NCI-H1105 (cell line): ENCODE data around the gene DOCK3.
"Not testable (repeated sequence)": the region's sequence is repeated elsewhere in the genome, so short reads cannot be mapped to it uniquely, and the experiment has no call there.

Experiments
- DNase-seq: peaks from one replicate; lab custom pipeline; 2025; lab: John Stamatoyannopoulos, UW

DOCK3 gene

DNA sequence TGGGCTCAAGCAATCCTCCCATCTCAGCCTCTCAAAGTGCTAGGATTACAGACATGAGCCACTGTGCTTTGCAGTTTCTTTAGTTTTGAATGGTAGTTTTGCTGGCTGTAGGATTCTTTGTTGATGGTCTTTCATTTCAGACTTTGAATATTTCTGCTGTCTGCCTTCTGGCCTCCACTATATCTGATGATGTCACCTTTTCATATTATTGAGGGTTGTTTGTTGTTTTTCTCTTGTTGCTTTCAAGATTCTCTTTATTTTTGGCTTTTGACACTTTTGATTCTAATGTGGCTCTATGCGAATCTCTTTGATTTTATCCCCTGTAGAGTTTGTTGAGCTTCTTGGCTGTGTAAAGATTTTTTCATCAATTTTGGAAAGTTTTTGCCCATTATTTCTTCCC, 631.4 kb downstream of the DOCK3 start:
- no peak for DNase-seq

DNA sequence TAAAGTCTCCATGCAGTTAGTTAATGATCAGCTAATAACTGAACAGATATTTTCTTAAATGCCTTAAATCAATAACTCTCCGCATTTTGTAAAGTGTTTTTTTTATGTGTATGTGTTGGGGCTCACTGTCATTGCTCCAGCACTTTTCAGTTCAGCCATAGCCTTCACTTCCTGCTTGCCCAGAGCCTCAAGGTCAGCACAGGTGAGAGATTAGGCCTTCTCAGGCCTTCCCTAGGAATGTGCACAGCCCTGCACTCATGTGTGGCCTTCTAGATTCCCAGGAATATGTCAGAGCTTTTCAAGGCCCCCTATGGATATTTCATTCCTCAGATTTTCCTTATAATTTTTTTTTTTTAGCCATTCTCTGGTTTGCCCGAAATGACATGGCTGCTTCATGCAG, 632.7 kb downstream of the DOCK3 start:
- no peak for DNase-seq

- DNase-seq, result not testable (repeated sequence)
Observed at GRCh38 chr3:51307945-51308607, 633.3 kb downstream of the DOCK3 start.

- DNase-seq, result no peak
Observed at GRCh38 chr3:51311055-51311454, 636.3 kb downstream of the DOCK3 start.

DNA sequence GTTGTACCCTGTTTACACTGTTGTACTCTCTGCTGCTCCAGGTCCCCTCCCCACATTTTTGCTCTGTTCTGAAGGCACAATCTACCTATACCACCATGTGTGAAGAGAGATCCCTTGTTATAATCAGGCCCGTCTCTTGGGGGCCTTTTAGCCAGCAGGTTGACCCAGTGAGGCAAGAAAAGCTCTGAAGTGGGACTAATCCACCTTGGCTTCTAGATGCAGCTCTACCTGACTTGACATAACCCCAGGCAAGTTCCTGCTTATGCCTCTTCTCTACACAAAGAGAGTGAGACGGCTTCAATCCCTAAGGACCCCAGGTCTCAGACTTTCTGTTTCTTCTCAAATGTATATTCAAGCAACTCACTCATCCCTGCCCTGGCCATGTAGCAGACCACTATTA, 653.5 kb downstream of the DOCK3 start:
- no peak for DNase-seq

GRCh38 chr3:51330046-51330445, 655.3 kb downstream of the DOCK3 start:
- DNase-seq, result no peak

GRCh38 chr3:51332156-51332555, 657.4 kb downstream of the DOCK3 start:
- no peak for DNase-seq

GRCh38 chr3:51333021-51333420, 658.3 kb downstream of the DOCK3 start:
- no peak for DNase-seq

GRCh38 chr3:51336261-51336660, 661.5 kb downstream of the DOCK3 start:
- DNase-seq, result no peak

- no peak for DNase-seq
Observed at GRCh38 chr3:51337666-51338065, 662.9 kb downstream of the DOCK3 start.

DNA sequence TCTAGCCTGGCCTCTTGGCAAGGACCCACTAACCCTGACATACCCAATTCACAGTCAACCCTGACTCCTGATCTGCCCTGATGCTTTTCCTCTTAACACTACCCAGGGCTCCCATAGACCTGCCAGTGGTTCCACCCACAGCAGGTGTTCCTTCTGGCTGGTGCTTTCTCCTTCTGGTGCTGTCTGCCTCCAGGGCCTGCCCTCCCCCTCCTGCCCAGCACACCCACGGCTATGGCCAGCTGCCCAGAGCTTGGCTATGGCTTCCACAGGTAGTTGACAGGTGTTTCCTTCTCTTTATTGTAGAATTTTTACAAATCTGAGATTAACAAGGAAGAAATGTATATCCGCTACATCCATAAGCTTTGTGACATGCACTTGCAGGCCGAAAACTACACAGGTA, 663.9 kb downstream of the DOCK3 start:
- no peak for DNase-seq

DNA sequence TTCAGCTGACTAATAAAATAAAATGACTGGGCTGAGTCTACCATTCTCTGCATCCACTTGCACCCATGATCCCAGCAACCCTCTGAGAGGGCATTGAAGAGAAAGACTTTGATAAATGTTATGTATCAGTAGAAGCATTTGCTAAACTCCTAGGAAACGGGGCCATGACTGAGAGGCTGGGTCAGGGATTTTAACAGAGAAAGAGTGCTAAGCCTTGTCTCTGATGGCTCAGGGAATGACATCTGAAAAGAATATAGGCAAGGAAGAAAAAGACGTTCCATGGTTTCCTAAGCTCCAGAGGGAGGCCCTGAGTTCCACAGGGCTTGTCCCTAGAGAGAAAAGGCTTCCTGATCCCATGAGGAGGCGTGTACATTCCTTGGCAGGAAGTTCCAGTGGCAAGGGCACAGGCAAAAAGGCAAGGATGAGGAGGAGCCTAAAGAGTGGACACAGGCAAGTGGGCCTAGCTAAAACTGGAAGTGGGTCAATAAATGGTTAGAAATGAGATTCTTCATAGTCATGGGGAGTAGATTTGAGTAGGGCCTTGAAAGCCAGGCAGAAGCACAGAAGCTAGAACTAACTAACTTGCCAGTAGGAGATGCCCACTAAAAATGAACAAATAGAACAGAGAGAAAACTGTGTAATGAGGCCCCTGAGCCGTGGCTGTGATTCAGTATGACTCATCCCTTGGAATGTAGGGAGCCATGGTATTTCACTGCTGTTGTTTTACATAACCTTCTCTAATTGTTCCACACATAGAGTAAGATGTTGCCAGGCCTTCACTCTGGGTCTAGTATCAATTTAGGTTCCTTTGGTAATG, 665.5 kb downstream of the DOCK3 start:
- DNase-seq, result no peak

GRCh38 chr3:51340989-51341636, 666.4 kb downstream of the DOCK3 start:
- DNase-seq, result no peak

- DNase-seq, result no peak
Observed at GRCh38 chr3:51343918-51344687, 669.4 kb downstream of the DOCK3 start.

- no peak for DNase-seq
Observed at GRCh38 chr3:51350751-51351150, 676.0 kb downstream of the DOCK3 start.

DNA sequence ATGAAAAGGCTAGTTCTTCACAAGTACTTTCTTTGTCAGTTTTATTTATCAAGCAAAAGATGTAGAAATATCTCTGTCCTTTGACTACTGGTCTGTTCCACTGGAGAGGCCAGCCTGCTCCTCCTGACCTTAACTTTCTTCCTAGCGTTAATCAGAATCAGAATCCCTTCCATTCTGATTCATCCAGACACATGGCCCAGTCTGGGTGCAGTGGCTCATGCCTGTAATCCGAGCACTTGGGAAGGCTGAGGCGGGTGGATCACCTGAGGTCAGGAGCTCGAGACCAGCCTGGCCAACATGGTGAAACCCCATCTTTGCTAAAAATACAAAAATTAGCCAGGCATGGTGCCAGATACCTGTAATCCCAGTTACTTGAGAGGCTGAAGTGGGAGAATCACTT, 678.4 kb downstream of the DOCK3 start:
- no peak for DNase-seq

- no peak for DNase-seq
Observed at GRCh38 chr3:51353691-51354090, 679.0 kb downstream of the DOCK3 start.

DNA sequence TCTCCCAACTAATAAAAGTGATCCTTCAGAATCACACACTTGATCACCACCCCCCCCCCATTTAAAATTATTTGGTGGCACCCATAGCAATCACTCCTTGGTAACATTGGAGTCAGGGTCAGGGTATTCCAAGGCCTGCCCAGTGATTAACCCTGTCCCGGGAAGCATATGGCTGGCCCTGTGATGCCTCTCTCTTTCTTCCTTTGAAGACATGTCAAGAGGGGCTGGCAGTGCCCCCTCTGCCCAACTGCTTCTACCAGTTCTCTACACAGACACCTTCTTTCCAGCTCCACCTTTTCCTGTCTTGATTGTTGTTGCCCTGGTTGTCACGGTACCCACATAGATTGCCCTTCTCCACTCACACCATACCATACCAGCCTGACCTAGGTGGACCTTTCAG, 679.4 kb downstream of the DOCK3 start:
- DNase-seq, result no peak

GRCh38 chr3:51354731-51355615, 680.2 kb downstream of the DOCK3 start:
- no peak for DNase-seq

DNA sequence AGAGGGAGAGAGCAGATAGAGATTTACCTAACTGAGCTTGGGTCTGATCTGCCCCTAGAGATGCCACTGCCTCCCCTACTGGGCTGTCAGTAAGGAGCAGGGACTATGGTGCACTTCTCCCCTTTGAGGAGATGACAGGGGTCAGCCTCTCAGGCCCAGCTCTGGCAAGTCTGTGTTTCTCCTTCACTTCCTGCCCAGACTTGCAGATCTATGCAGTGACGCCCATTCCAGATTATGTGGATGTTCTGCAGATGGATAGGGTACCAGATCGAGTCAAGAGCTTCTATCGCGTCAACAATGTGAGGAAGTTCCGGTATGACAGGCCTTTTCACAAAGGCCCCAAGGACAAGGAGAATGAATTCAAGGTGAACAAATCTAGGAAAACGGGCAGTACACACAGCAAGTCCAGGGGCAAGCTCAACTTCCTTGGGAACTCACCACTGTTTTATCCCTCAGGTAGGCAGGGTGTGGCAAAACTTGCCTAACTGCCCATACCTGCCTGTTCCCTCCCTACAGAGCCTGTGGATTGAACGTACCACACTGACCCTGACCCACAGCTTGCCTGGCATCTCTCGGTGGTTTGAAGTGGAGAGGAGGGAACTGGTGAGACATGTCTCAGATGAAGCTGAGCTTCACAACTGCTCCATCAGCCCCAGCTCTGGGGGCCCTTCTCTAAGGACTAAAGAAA, 681.3 kb downstream of the DOCK3 start:
- DNase-seq, result no peak

GRCh38 chr3:51357856-51358255, 683.1 kb downstream of the DOCK3 start:
- DNase-seq, result no peak
